CD4-positive, alpha-beta T cell (primary cell): ENCODE measurements around the gene CLTCL1. TPM values are rescaled to one million over a fixed set of nuclear protein-coding genes. Genes with fewer than 3 reads are reported as not detected.

Experiments
- ATAC-seq: fragments of 200-7000 bp; cut with Tn5 transposase; one replicate; pipeline ENCODE4 v1.10.0; 2022; ENCODE audit warnings: mild to moderate bottlenecking; ENCODE audit not compliant: poor library complexity
- CTCF ChIA-PET: fragments of 350-600 bp; sonication (Branson Sonifier 250); formaldehyde crosslinking; loops from one replicate; lab custom pipeline; 2021; ENCODE audit warnings: antibody characterized with exemption, inconsistent platforms; lab: Charles Lee
- POLR2A ChIA-PET: fragments of 350-600 bp; sonication (Branson Sonifier 250); formaldehyde crosslinking; loops from one replicate; lab custom pipeline; 2021; ENCODE audit warnings: antibody characterized with exemption, inconsistent platforms; lab: Charles Lee
- DNase-seq, 14 experiments: peaks; one replicate each; pipeline ENCODE4 v3.0.0-alpha.2; 2013 to 2020; ENCODE audit warnings: mixed read lengths in 2 of 14
- H3K27ac ChIP-seq, 2 donors: one replicate each; pipeline versions ENCODE4 v1.5.1 to v1.7.0; 2013; ENCODE audit warnings: low read length in 2 of 2, low read depth in 1 of 2, mild to moderate bottlenecking in 1 of 2
- H3K27me3 ChIP-seq, 2 experiments: 1 replicate in 1 of 2; 2 replicates in 1 of 2; pipeline versions ENCODE4 v1.6.1 to v1.7.0; 2013; ENCODE audit warnings: low read length in 2 of 2, control low read depth in 1 of 2, mild to moderate bottlenecking in 1 of 2, moderate library complexity in 1 of 2; ENCODE audit not compliant: insufficient read depth in 2 of 2, control insufficient read depth in 1 of 2
- H3K36me3 ChIP-seq: one replicate; pipeline ENCODE4 v1.6.1; 2013; ENCODE audit warnings: low read length, control low read depth; ENCODE audit not compliant: insufficient read depth
- H3K4me1 ChIP-seq: one replicate; pipeline ENCODE4 v1.6.1; 2013; ENCODE audit warnings: low read length, control low read depth; ENCODE audit not compliant: insufficient read depth
- H3K4me3 ChIP-seq: one replicate; pipeline ENCODE4 v1.5.1; 2013; ENCODE audit warnings: mild to moderate bottlenecking, low read length, moderate library complexity
- H3K9me3 ChIP-seq, 2 experiments: 1 replicate in 1 of 2; 2 replicates in 1 of 2; pipeline versions ENCODE4 v1.6.1 to v1.7.0; 2013; ENCODE audit warnings: low read length in 2 of 2, mild to moderate bottlenecking in 2 of 2, control low read depth in 1 of 2, moderate library complexity in 1 of 2; ENCODE audit not compliant: control insufficient read depth in 1 of 2, insufficient read depth in 1 of 2
- H3K27ac Mint-ChIP-seq: one replicate; pipeline ENCODE4 v1.8.0; 2020; ENCODE audit warnings: mixed read lengths
- H3K27me3 Mint-ChIP-seq: one replicate; pipeline ENCODE4 v1.8.0; 2021; ENCODE audit warnings: mixed read lengths
- H3K36me3 Mint-ChIP-seq: one replicate; pipeline ENCODE4 v1.8.0; 2021; ENCODE audit warnings: low read depth, mixed read lengths
- H3K4me1 Mint-ChIP-seq: one replicate; pipeline ENCODE4 v1.8.0; 2021; ENCODE audit warnings: low read depth, mixed read lengths
- H3K4me3 Mint-ChIP-seq: one replicate; pipeline ENCODE4 v1.8.0; 2020; ENCODE audit warnings: mild to moderate bottlenecking, mixed read lengths
- H3K9me3 Mint-ChIP-seq: one replicate; pipeline ENCODE4 v1.8.0; 2020; ENCODE audit warnings: mixed read lengths
- CTCF ChIP-seq: fragments of 200-600 bp; IDR thresholded peaks from one replicate; pipeline ENCODE4 v1.8.0; 2022; ENCODE audit warnings: antibody characterized with exemption, mild to moderate bottlenecking
- intact Hi-C, 2 experiments: fragments of 100-400 bp; cut with DNase I in 1 of 2; cut with micrococcal nuclease in 1 of 2; formaldehyde crosslinking; loops; one replicate each; pipeline versions ENCODE4 v1.15.1 to v1.9.0; 2023 to 2025; cut with DNase I, micrococcal nuclease
- total RNA-seq, 174 experiments: library from RNA in 2 of 174; stranded (reverse) in 2 of 174; gene quantifications; one replicate each; pipeline ENCODE4 v1.2.3 and lab custom pipeline; 2021 to 2026

Gene CLTCL1
- total RNA-seq, 2 experiments from 2014 or later = 0.52 to 1.5 TPM

DNA sequence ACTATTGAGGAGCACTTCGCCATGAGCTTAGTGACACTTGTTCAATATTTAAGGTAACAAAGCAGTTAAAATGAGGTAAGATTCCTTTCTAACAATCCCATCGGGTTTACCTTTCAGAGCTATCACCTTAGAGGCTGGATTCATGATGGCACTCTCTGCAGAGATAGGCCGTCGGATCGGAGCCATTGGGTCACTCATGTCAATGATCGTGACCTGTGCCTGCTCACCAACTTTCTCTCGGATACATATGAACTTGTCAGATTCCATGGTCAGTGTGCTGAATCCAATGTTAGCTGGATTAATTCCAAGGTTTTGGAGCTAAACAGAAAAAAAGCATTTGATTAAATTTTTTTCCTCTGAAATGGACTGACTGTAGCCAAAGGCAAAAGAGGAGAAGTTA, 16.0 kb downstream of the CLTCL1 start:
- intact Hi-C loops = no loop called here
- ChIA-PET POLR2A (no interaction called here), CTCF (no interaction called here)
- no peaks in the 10 kb centered on the region for H3K27me3 ChIP-seq
- H3K4me1 ChIP-seq = no peaks in the 10 kb centered on the region
- H3K27ac ChIP-seq = no peak overlapping the region
- H3K36me3 ChIP-seq = no peaks in the 10 kb centered on the region
- Mint-ChIP-seq H3K27ac (no peak overlapping the region), H3K4me1 (no peaks in the 10 kb centered on the region), H3K4me3 (no peak overlapping the region), H3K36me3 (no peaks in the 10 kb centered on the region), H3K27me3 (no peaks in the 10 kb centered on the region), H3K9me3 (no peaks in the 10 kb centered on the region)
- no peaks in the 10 kb centered on the region for H3K9me3 ChIP-seq
- no peak overlapping the region for H3K4me3 ChIP-seq
- no peak for DNase-seq
- no peak for TF ChIP-seq CTCF
- ATAC-seq = no peak

GRCh38 chr22:19275104-19275503, 16.4 kb downstream of the CLTCL1 start:
- CTCF ChIA-PET = no interaction called here
- Mint-ChIP-seq H3K27me3 (no peaks in the 10 kb centered on the region), H3K4me1 (no peaks in the 10 kb centered on the region), H3K36me3 (no peaks in the 10 kb centered on the region), H3K27ac (no peak overlapping the region), H3K9me3 (no peaks in the 10 kb centered on the region), H3K4me3 (no peak overlapping the region)
- TF ChIP-seq CTCF = no peak
- ATAC-seq = no peak
- Histone ChIP-seq H3K27ac (no peak overlapping the region), H3K4me3 (no peak overlapping the region), H3K4me1 (no peaks in the 10 kb centered on the region), H3K9me3 (no peaks in the 10 kb centered on the region), H3K36me3 (no peaks in the 10 kb centered on the region), H3K27me3 (no peaks in the 10 kb centered on the region)
- intact Hi-C loops = no loop called here
- POLR2A ChIA-PET = no interaction called here
- no peak for DNase-seq

DNA sequence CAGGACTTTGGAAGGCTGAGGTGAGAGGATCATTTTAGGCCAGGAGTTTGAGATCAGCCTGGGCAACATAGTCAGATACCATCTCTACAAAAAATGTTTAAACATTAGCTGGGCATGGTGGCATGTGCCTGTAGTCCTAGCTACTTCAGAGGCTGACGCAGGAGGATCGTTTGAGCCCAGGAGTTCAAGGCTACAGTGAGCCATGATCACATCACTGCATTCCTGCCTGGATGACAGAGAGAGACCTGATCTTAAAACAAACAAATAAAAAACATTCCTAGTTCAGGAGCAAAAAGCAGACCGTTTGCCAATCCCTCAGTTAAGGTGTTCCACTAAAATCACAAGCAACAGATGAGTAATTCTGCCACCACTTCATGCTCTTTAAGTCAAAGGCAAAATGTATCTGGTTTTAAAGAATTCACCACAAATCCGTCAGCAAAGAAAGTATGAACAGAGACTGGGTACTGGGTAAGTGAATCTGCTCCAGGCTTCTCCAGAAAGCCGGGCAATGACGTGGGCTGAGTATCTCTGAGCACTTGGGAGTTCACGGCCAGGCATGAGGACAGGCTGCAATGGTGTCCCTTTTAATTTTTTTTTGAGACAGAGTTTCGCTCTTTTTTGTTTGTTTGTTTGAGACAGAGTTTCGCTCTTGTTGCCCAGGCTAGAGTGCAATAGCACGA, 19.5 kb downstream of the CLTCL1 start:
- POLR2A ChIA-PET = no interaction called here

More for the DNA sequence above, 19.5 kb downstream of the CLTCL1 start:
- Histone ChIP-seq H3K27ac (no peak overlapping the region), H3K36me3 (no peaks in the 10 kb centered on the region), H3K4me1 (no peaks in the 10 kb centered on the region), H3K27me3 (no peaks in the 10 kb centered on the region), H3K9me3 (peaks cover 4 to 5% of the 10 kb centered on the region in 2 experiments), H3K4me3 (no peak overlapping the region)
- CTCF ChIA-PET = no interaction called here
- Mint-ChIP-seq H3K4me3 (no peak overlapping the region), H3K27me3 (no peaks in the 10 kb centered on the region), H3K4me1 (no peaks in the 10 kb centered on the region), H3K27ac (no peak overlapping the region), H3K36me3 (no peaks in the 10 kb centered on the region), H3K9me3 (no peaks in the 10 kb centered on the region)
- DNase-seq = no peak
- intact Hi-C loops = no loop called here
- TF ChIP-seq CTCF = no peak
- ATAC-seq = no peak
